Effector memory CD8-positive, alpha-beta T cell (primary cell): Measurements from ENCODE around the gene SERPINI2.
"Not testable (repeated sequence)": the region's sequence is repeated elsewhere in the genome, so short reads cannot be mapped to it uniquely, and the experiment has no call there.

ENCODE experiments used
- ATAC-seq: fragments of 150-1000 bp; cut with Tn5 transposase; replicated peaks from 2 replicates; pipeline ENCODE4 v1.10.0; 2021; ENCODE audit warnings: mild to moderate bottlenecking, moderate library complexity
- DNase-seq, 3 experiments: peaks; one replicate each; pipeline ENCODE4 v3.0.0; 2021
- H3K27ac Mint-ChIP-seq, 2 donors: one replicate each; pipeline ENCODE4 v1.8.0; 2022; ENCODE audit warnings: mild to moderate bottlenecking in 2 of 2, mixed read lengths in 2 of 2, moderate library complexity in 2 of 2
- H3K27me3 Mint-ChIP-seq, 2 donors: one replicate each; pipeline ENCODE4 v1.8.0; 2022; ENCODE audit warnings: mixed read lengths in 2 of 2
- H3K36me3 Mint-ChIP-seq: one replicate; pipeline ENCODE4 v1.8.0; 2022; ENCODE audit warnings: mild to moderate bottlenecking, moderate library complexity, mixed read lengths; ENCODE audit not compliant: insufficient read depth
- H3K4me1 Mint-ChIP-seq, 2 donors: one replicate each; pipeline ENCODE4 v1.8.0; 2022; ENCODE audit warnings: low read depth in 2 of 2, mixed read lengths in 2 of 2
- H3K4me3 Mint-ChIP-seq, 2 donors: one replicate each; pipeline ENCODE4 v1.8.0; 2022; ENCODE audit warnings: mild to moderate bottlenecking in 2 of 2, mixed read lengths in 2 of 2, moderate library complexity in 2 of 2
- H3K9me3 Mint-ChIP-seq, 2 donors: one replicate each; pipeline ENCODE4 v1.8.0; 2022; ENCODE audit warnings: mixed read lengths in 2 of 2

SERPINI2 gene

DNA sequence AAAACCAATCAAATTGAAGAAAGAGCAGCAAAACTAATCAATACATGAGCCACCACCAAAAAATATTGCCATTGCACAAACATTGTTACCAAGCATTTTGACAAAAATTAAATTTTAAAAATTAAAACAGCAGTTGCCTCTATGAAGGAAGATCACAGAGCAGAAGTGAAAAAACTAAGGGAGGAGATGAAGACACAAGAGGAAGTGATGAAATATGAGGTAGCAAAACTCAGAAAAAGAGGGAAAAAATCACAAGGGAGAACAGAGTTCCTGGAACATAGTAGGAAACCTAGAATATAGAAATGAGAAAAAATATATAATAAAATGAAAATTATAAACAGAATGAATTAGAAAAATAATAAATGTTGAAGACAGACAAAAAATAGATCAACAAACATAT, 7.3 kb upstream of the SERPINI2 start:
- Mint-ChIP-seq H3K4me3 (no peak overlapping the region), H3K36me3 (peaks cover 2% of the 10 kb centered on the region), H3K4me1 (no peaks in the 10 kb centered on the region), H3K27me3 (no peaks in the 10 kb centered on the region), H3K27ac (no peak overlapping the region), H3K9me3 (peaks cover 0 to 1% of the 10 kb centered on the region in 2 donors)
- DNase-seq (no peak), ATAC-seq (no peak)

DNA sequence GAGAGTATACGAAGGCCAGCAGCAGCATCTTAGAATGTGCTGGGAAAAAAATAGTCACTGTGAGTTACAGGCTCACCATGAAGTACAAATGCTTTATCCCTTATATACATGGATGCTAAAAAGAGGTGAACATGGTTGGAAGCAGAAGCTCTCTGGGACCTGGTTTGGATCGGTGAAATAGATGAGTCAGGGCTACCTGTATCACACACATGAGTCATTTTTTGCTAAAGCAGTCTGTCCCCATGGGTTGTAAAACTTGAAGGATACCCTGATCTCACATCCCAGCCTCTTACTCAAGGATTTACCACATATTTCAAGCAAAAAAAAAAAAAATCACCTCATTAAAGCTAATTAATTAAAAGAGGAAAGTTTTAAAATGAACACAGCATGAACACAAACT, 6.9 kb upstream of the SERPINI2 start:
- peaks cover 0 to 1% of the 10 kb centered on the region in 2 donors for H3K9me3 Mint-ChIP-seq
- no peaks in the 10 kb centered on the region for H3K36me3 Mint-ChIP-seq
- H3K27me3 Mint-ChIP-seq, result no peaks in the 10 kb centered on the region
- no peak for ATAC-seq
- no peak overlapping the region for H3K4me3 Mint-ChIP-seq
- H3K27ac Mint-ChIP-seq, result no peak overlapping the region
- no peak for DNase-seq
- H3K4me1 Mint-ChIP-seq, result no peaks in the 10 kb centered on the region

DNA sequence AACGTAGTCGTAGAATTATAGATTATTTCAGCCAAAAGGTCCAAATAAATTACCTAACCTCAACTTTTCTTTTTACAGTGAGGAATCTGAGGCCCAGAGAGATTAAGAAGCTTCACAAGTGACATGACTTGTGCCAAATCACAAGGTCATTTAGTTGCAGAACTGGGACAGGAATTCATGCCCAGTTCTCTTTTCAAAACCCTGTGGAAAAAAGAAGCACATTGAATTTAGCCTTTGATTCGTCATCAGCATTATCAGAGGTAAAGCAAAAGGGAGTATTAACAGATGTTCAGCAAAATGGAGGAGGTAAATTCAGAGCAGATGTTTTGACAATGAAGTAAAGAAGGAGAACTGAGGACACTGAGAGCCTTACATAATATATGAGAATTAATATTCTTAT, 4.5 kb downstream of the SERPINI2 start:
- no peak for ATAC-seq
- Mint-ChIP-seq H3K36me3 (no peaks in the 10 kb centered on the region), H3K27me3 (no peaks in the 10 kb centered on the region)

DNA sequence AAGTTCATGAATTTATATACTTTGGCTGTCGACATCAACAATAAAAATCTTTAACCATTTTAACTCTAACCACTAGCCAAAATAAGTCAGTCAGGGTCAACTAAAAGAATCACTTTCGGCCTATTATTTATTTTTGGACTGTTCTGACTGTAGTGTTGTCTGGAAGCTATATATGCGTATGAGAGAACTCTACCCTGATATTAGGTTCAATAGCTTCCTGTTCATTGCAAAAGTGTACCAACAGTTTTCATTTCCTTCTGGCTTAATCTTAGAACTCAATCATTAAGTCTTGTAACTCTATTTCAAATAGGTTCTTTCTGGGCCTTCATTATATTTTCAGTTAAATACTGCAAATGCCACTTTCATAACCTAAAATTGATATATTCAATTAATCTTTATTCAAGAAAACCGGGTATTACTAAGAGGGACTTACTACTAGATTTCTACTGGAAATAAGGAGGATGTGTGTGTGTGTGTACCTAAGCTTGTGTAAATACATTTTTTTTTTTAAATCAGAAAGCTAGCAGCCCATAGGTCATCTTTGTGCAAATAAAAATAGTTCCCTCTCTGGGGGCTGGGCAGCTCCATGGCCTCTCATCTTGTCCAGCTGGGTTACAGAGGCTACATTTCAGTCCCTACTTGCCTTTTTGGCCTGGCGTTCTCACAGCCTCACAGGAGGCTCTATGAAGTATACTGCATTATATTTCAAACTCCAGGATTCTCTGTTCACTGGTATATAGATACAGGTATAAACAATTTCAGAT, 5.8 kb downstream of the SERPINI2 start:
- Mint-ChIP-seq H3K27me3 (no peaks in the 10 kb centered on the region), H3K27ac (no peak overlapping the region), H3K4me1 (no peaks in the 10 kb centered on the region), H3K4me3 (no peak overlapping the region), H3K36me3 (no peaks in the 10 kb centered on the region), H3K9me3 (no peaks in the 10 kb centered on the region)
- ATAC-seq (no peak), DNase-seq (no peak)

More for the DNA sequence above, 4.5 kb downstream of the SERPINI2 start:
- Mint-ChIP-seq H3K9me3 (no peaks in the 10 kb centered on the region), H3K4me1 (no peaks in the 10 kb centered on the region), H3K27ac (no peak overlapping the region), H3K4me3 (no peak overlapping the region)
- no peak for DNase-seq

DNA sequence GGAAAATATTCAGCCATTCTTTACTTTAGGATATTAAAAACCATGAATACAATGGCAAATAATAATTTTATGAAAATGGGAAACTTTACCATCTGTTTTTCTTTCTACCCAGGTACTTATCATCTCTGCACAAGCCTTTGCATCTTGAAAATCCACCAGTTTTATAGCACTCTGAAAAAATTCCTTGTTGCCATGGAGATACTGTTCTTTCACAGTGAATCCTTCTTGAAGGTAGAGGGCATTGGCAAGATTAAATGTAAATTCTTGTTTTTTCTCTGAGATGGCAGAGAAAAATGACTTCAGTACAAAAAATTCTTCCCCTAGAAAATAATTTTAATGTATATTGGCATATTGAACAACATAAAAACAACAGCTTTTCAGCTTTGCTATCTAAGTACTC, 6.9 kb downstream of the SERPINI2 start:
- no peaks in the 10 kb centered on the region for H3K27me3 Mint-ChIP-seq
- H3K27ac Mint-ChIP-seq, result no peak overlapping the region
- H3K4me3 Mint-ChIP-seq, result no peak overlapping the region
- H3K9me3 Mint-ChIP-seq, result peaks cover 0 to 2% of the 10 kb centered on the region in 2 donors
- H3K4me1 Mint-ChIP-seq, result no peaks in the 10 kb centered on the region
- no peaks in the 10 kb centered on the region for H3K36me3 Mint-ChIP-seq
- ATAC-seq (no peak), DNase-seq (no peak)

DNA sequence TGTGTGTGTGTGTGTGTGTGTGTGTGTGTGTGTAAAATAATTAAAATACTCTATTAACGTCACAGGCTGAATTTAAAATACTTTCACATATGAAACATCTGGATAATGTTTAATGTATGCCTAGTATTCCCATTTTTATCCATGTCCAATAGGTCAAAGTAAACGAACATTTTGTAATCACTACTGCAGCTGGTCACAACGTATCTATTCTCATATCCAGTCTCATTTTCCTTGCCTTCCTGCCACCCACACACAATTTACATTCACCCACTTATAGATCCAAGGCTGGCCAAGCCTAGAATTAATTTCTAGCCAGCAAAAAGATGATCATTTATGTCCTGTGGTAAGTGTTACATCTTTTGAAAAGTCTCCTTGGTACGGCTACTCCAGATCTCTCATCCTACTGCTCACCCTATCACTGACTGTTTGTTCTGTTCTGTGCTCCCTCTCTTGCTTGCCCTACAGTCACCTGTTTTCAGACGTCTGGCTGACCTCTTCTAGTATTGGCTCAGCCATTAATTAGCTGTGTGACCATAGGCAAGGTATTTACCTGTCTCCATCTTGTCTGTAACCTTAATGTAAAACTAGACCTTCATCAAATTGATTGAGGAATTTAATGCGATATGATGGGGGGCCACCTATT, 17.6 kb downstream of the SERPINI2 start:
- ATAC-seq, result no peak
- Mint-ChIP-seq H3K27me3 (no peaks in the 10 kb centered on the region), H3K9me3 (peaks cover 0 to 1% of the 10 kb centered on the region in 2 donors), H3K4me1 (no peaks in the 10 kb centered on the region), H3K27ac (no peak overlapping the region), H3K4me3 (no peak overlapping the region), H3K36me3 (no peaks in the 10 kb centered on the region)
- DNase-seq, result no peak

DNA sequence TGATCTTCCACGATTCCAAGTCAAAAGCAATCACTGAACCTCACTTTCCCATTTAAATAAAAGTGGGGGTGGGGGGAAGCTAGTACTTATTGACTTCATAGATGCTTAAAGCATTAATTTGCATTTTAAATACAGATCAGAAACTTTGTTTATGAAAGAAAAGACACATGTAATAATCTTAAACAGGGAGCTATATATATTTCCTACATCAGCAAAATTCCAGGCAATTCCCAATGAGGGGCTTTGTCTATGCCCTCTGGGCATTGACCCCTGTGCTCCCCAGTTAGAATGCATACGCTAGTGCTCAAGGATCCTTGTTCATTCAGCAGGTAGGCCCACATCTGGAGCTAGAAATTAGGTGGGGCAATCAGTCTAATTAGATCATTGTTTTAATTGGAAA, 20.0 kb downstream of the SERPINI2 start:
- DNase-seq (no peak), ATAC-seq (no peak)
- Mint-ChIP-seq H3K4me1 (no peaks in the 10 kb centered on the region), H3K36me3 (no peaks in the 10 kb centered on the region), H3K9me3 (no peaks in the 10 kb centered on the region), H3K27me3 (no peaks in the 10 kb centered on the region), H3K27ac (no peak overlapping the region), H3K4me3 (no peak overlapping the region)

DNA sequence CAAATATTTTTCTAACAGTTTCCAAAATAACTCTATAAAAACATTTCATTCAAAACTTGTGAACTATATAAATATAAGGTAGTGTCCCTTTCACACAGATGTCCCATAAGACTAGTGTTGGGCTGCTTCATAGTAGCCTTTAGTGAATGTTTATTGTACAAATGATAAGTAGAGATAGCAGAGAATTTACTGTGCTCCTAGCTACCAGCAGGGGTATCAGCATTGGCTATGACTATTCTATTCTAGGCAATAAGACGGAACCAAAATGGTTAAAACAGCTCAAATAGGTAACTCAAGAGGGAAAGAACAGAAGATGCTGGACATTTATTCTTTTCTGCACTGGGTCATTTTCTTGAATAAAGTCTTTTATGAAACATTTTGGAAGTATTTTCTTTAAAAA, 22.6 kb downstream of the SERPINI2 start:
- Mint-ChIP-seq H3K4me3 (no peak overlapping the region), H3K36me3 (no peaks in the 10 kb centered on the region)
- DNase-seq, result no peak

DNA sequence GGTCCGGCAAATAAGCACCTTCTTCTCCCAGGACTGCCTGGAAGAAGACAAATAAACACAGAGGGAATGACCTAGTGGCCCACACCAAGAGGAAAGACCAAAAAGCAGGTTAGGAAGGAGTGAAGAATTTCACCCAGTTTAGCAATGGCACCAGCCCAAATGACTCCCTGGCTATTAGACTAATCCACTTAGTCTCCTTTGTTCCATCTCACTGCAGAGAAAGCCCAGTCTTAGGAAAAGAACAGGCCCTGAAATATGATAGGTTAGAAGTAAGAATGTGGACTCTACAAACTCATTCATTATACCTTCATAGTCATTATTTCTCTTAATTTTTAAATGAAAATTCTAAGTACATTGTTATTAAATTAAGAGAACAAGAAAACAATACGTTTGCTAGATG, 23.2 kb downstream of the SERPINI2 start:
- H3K36me3 Mint-ChIP-seq, result no peaks in the 10 kb centered on the region
- H3K27me3 Mint-ChIP-seq, result no peaks in the 10 kb centered on the region
- no peak overlapping the region for H3K4me3 Mint-ChIP-seq
- DNase-seq (no peak), ATAC-seq (no peak)
- no peak overlapping the region for H3K27ac Mint-ChIP-seq
- H3K9me3 Mint-ChIP-seq, result no peaks in the 10 kb centered on the region
- no peaks in the 10 kb centered on the region for H3K4me1 Mint-ChIP-seq

More for the DNA sequence above, 22.6 kb downstream of the SERPINI2 start:
- no peaks in the 10 kb centered on the region for H3K4me1 Mint-ChIP-seq
- no peak for ATAC-seq
- H3K27ac Mint-ChIP-seq, result no peak overlapping the region
- H3K9me3 Mint-ChIP-seq, result no peaks in the 10 kb centered on the region
- H3K27me3 Mint-ChIP-seq, result no peaks in the 10 kb centered on the region

DNA sequence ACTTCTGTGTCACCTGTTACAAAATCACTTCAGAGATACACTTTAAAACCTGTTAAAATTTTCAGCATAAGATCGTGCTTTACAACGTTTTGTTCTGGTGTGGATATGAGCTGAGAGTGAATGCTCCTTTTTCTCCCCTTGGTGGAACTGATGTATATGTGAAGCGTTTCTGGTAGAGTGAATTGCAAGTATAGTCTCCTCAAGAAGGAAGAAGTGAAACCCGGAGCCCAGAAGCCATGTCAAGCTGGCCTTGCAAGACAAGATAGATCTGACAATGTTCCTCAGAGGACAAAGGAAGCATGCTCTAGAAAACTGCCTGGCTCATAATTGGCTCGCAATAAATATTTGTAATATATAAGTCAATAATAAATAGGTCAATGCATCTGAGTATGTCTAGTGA, 23.6 kb downstream of the SERPINI2 start:
- Mint-ChIP-seq H3K4me1 (no peaks in the 10 kb centered on the region), H3K4me3 (no peak overlapping the region), H3K36me3 (no peaks in the 10 kb centered on the region), H3K27ac (no peak overlapping the region), H3K9me3 (no peaks in the 10 kb centered on the region), H3K27me3 (no peaks in the 10 kb centered on the region)
- no peak for ATAC-seq
- DNase-seq, result no peak

DNA sequence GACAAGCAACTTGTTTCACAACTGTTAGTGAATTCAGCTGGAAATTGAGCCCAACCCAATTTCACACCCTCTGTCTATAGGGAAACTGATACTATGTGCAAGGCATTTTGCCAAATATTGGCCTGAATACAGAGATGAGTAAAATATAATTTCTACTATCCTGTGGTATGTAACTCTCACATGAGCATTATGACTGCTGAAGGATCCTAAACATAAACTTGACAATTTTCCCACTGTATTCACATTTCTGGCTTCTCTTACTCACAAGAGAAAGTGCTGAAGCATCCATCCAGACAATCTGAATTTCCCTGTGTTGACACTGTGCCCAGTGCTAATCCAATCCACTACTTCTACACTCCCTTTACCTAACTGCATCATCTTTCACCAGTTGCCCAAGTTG, 28.4 kb downstream of the SERPINI2 start:
- DNase-seq (no peak), ATAC-seq (no peak)
- Mint-ChIP-seq H3K9me3 (no peaks in the 10 kb centered on the region), H3K27me3 (no peaks in the 10 kb centered on the region), H3K27ac (no peak overlapping the region), H3K36me3 (no peaks in the 10 kb centered on the region), H3K4me3 (no peak overlapping the region), H3K4me1 (no peaks in the 10 kb centered on the region)

DNA sequence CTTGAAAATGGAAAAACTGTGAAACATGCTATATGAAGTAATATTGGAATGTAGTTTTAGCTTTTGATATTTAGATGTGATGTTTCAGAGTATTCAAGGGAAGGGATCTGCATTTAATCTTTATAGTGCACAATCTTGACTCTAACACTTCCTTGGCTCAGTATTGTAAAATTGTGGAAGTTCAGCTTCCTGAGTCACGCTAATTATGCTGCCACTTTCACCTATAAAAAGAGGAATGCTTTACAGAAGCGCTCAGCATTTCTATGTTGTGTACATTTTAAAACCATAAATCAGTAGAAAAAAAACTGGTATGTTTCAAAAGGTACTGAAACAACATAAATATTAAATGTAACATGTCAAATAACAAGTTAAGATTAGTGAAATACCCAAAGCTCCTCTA, 32.6 kb downstream of the SERPINI2 start:
- ATAC-seq (no peak), DNase-seq (no peak)
- no peaks in the 10 kb centered on the region for H3K4me1 Mint-ChIP-seq
- H3K27ac Mint-ChIP-seq, result no peak overlapping the region
- H3K27me3 Mint-ChIP-seq, result no peaks in the 10 kb centered on the region
- no peaks in the 10 kb centered on the region for H3K36me3 Mint-ChIP-seq
- H3K9me3 Mint-ChIP-seq, result no peaks in the 10 kb centered on the region
- H3K4me3 Mint-ChIP-seq, result no peak overlapping the region

DNA sequence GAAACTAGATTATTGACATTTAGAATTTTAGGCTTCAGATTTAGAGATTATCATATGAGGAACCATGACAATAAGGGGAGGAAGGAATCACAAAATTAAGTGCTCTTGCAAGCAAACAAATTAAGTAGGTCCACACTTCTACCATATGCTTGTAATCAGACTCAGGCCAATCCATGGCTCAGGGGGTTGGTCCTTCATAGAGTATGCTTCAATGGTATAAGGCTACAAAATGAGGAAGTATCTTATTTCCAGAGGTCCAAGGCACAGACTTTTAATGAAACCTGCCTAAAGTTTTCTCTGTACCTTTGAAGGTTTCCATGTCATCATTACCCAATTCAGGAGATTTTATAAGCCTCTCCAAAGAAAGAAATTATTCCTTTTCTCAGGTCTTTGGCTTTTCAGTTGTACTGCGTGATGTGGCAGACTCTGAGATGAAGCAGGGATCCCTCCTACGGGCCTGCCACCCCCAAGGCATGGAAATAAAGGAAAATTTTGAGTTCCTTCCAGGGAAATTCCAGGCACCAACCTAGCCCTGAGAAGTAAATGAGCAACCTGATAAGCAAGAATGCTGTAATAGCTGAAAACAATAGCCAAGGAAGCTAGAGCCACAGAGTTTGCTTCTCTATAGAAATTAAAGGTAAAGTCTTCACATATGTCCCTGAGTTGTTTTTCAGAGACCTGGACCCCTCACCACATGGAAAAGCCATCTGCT, 36.3 kb downstream of the SERPINI2 start:
- Mint-ChIP-seq H3K27ac (no peak overlapping the region), H3K4me1 (no peaks in the 10 kb centered on the region), H3K36me3 (no peaks in the 10 kb centered on the region), H3K9me3 (no peaks in the 10 kb centered on the region), H3K27me3 (no peaks in the 10 kb centered on the region), H3K4me3 (no peak overlapping the region)
- ATAC-seq (no peak), DNase-seq (no peak)

DNA sequence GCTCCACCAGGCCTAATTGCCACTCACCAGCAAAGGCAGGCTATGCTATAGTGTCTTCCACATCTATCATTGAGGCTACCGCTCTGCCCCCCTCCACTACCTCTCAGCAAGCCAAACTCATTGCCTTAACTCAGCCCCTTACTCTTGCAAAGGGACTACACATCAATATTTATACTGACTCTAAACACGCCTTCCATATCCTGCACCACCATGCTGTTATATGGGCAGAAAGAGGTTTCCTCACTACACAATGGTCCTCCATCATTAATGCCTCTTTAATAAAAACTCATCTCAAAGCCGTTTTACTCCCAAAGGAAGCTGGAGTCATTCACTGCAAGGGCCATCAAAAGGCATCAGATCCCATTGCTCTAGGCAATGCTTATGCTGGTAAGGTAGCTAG, 46.9 kb downstream of the SERPINI2 start:
- H3K27me3 Mint-ChIP-seq, H3K4me3 Mint-ChIP-seq, DNase-seq, ATAC-seq, H3K36me3 Mint-ChIP-seq, H3K27ac Mint-ChIP-seq, H3K4me1 Mint-ChIP-seq: not testable (repeated sequence)
- peaks cover 3 to 13% of the 10 kb centered on the region in 2 donors for H3K9me3 Mint-ChIP-seq
